HUDEP-2 (cell line): ENCODE measurements around the gene TRIM74.
"Not testable (repeated sequence)": the region's sequence is repeated elsewhere in the genome, so short reads cannot be mapped to it uniquely, and the experiment has no call there.

Experiments used
- DNase-seq, 76 experiments: peaks; one replicate each; lab custom pipeline; 2025; ENCODE audit not compliant: unreplicated experiment in 76 of 76; lab: John Stamatoyannopoulos, UW

Gene TRIM74

DNA sequence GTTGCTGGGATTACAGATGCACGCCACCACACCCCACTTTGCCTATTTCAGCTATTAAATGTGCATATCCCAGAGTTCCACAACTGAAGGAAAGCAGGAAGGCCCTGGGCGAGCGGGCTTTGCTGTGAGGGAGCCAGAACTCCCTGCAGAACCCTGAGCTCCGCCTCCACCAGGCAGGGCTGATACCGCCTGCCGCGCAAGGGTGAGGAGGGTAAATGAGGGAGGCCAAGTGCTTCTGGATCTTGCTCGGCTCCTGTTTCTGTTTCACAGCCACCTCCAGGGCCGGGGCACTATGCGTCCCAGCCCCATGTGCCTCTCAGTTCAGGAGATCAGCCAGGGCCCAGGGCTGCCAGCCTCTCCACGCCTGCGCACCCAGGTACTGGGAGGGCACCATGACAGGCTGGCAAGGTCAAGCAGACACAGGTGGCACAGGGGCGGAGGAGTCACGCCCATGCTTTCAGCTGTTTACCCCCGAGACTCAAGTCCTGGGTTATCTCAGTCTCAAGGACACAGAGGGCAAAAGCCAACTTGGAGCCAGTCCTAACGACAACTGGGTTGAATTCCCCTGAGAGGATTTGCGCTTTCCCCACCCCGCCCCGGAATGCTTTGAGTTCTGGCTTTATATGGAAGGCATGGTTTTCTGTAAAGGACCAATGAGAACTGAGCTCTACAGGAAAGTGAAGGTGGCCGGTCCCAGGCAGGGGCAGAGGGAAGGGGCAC, 8.5 kb downstream of the TRIM74 start:
- not testable (repeated sequence) for DNase-seq

DNA sequence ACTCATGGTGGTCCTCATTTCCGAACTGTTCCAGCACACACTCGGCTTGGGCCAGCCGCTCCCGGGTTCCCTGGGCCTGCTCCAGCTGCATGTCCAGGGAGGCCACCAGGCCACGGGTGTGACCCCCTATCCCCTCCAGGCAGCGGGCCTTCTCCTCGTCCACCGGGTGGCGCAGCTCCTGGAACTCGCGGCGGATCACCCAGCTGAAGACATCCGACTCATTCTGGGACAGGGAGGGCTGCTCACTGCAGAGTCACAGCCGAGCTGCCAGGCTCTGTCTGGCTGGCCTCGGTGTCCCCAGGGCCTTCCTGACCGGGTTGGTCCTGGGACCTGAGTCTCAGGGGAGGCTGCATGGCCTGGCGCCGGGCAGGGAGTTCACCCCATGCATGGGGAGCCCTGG, 9.2 kb downstream of the TRIM74 start:
- not testable (repeated sequence) for DNase-seq

DNA sequence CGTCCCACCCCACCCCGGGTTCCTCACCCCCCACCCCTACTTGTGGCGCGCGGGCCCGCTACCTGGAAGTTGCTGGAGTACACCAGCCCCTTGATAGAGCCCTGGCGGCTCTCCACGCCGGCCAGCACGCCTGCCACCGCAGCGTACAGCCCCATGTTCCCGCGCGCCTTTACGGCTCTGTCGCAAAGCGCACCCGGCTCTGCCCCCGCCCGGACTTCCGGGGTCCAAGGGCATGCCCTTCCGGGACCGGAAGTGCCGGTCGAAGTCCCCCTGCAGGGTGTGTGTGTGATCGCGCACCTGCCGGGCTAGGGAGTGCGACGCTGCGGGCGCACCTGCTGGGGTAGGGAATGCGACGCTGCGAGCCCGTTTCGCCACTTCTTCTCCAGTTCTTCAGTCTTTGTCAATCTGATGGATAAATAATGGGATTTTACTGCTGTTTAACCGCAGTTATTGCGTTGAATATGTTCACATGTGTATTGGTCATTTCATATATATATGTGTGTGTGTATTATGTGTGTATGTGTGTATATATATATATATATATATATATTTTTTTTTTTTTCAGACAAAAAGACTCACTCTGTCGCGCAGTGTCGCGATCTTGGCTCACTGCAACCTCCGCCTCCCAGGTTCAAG, 14.6 kb downstream of the TRIM74 start:
- DNase-seq: not testable (repeated sequence)

DNA sequence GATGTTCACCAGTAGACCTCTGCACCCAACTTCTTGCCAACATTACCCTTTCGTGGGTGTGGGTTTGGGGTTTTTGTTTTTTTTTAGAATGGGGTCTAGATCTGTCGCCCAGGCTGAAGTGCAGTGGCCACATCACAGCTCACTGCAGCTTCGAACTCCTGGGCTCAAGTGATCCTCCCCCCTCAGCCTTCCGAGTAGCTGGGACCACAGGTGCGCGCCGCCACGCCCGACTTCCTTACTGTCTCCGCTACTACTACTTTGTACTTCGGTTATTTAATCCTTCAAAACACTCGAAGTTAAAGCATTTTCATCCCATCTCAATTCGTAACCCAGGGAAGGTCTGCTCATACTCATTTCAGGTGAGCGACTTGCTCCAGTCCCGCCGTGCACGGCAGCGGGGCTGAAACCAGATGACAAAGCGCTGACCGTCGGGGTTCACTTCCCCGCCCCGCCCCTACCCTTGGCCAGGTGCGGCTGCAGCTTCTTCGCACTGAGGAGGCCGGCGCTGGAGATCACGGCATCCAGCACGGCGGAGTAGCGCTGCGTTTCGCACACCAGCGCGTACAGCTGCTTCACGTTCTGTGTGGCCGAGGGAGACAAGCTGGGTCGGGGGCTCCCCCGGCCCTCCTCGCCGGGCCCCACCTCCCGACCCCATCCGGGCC, 15.2 kb downstream of the TRIM74 start:
- not testable (repeated sequence) for DNase-seq

DNA sequence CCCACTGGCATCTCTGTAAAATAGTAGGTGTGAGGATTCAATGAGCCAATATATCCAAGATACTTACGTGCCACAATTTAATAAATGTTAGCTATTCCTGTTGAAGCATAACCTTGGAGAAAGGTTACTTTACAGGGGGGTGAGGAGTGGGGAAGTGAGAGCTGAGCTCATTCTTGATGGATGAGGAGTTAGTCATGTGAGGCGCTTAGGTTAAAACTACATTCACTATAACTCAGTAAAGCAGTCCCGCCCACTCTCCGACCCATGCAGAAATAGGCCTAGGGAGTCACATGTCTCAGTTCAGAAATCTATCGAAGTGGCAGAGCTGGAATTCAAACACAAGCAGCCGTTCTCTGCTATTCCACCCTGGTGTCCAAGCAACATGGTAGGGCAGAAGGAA, 18.8 kb downstream of the TRIM74 start:
- DNase-seq: not testable (repeated sequence)

DNA sequence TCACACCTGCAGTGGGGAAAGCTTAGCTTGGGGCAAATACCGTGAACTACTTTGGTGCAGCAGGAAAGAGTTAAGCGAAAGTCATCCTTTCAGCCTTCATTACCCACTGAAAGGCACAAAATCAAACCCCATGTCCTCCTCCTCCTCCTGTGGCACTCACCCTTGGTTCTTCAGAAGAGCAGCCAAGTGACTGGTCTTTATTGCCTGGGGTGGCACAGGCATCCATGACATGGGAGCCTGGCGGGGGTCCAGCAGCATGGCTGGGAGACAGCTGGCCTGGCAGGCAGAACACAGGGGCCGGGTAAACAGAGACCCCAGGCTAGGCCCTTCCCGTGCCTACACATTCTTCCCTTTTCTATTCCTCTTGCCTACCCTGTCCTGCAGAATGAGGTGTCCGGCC, 19.6 kb downstream of the TRIM74 start:
- not testable (repeated sequence) for DNase-seq

DNA sequence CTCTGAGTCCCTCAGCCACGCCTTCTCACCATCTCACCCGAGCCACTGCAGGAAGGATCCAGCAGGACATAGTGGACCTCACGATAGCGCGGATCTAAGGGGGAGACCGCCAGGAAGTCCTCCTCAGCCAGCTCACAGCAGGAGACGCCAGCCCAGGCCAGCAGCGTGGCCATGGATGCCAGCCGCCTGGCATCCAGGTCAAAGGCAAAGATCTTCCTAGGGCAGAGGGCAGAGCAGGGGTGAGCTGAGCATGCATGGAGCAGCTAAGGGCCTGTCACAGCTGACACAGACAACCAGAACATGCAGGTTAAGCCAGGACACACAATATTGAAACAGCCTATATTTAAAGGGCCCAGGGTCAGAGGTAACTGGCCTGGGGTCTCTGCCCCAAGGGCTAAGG, 20.0 kb downstream of the TRIM74 start:
- not testable (repeated sequence) for DNase-seq

DNA sequence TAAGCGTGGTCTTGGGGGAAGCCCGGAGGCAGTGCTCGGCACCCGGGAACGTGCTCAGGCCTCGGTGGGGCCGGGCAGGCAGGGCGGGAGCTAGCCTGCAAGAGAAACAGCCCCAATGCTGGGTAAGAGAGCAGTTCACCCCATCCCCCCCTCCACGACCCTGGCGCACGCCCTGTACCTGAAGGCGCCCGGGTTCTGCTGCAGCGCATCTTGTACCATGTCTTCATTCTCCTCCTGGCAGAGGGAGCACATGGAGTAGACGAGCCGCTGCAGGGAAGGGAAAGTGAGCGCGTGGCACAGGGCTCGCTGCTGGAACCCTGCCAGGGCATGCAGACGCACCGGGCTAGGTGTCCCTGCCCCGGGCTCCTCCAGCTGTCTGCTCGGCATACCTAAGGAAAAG, 20.6 kb downstream of the TRIM74 start:
- DNase-seq: not testable (repeated sequence)

DNA sequence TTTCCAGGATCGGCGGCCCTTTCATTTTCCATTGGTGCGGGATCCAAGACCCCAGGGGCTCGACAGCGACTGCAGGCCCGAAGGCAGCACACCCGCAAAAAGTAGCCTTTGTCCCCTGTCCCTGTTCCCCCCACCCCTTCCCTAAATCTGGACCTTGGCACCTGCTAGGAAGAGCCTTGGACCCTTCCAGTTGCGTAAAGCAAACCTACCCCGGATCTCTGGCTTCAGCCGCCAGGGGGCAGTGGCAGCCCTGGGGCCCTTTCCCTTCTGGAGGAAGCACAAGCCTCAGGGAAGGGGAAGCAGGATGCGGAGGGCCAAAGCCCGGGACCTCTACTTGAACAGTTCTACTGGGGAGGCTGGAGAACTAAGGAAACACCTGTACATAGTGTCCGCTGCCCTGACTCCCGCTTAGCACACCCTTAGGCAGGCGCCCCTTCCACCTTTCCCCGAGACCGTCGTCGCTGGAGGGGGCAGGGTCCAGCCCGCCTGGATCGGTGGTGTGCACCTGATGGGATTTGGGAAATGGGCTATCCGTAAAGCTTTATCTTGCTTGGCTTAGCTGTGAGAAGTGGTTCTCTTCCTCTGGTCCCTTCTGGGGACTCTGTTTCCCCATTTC, 23.0 kb downstream of the TRIM74 start:
- DNase-seq: peak in 1 of 76 experiments; percentile 2

DNA sequence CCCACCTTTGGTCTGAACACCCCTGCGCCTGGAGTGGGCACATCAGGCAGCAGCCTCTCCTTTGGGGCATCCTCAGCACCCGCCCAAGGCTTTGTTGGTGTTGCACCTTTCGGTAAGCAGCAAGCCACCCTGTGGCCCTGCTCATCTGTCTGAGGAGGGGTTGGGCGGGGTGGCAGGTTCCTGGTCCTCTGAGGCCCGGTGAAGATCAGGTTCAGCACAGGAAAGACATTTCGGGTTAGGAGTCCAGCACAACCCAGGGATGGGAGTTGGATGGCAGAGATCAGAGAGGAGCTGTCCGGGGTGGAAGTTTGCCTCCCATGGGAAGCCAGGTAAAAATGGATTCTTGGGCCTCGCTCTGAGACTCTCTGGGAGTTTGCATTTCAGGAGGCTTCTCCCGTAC, 23.7 kb downstream of the TRIM74 start:
- DNase-seq: not testable (repeated sequence)

DNA sequence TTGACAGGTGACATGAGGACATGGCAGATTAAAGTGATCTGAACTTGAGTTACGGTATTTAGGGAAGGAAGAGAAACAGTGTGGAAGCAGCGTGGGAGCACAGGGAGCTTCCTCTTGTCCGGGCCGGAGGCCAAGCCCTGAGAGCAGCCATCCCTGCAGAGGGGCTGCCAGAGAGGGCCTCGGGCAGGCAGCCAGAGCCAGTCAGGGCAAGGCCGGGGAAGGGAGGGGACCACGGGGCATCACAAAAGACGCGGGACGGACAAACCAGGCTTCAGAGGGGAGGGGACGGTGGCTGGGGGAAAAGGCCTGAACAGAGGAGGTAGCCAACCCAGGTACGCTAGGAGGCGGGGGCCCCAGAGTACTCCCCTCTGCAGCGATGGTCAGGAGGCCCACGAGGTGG, 24.3 kb downstream of the TRIM74 start:
- DNase-seq: not testable (repeated sequence)

DNA sequence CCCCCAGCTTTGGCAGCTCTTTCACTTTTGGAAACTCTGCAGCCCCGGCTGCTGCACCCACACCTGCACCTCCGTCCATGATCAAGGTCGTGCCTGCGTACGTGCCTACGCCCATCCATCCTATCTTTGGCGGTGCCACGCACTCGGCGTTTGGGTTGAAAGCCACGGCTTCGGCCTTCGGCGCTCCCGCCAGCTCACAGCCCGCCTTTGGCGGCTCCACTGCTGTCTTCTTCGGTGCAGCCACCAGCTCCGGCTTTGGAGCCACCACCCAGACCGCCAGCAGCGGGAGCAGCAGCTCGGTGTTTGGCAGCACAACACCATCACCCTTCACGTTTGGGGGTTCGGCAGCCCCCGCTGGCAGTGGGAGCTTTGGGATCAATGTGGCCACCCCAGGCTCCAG, 26.3 kb downstream of the TRIM74 start:
- not testable (repeated sequence) for DNase-seq

DNA sequence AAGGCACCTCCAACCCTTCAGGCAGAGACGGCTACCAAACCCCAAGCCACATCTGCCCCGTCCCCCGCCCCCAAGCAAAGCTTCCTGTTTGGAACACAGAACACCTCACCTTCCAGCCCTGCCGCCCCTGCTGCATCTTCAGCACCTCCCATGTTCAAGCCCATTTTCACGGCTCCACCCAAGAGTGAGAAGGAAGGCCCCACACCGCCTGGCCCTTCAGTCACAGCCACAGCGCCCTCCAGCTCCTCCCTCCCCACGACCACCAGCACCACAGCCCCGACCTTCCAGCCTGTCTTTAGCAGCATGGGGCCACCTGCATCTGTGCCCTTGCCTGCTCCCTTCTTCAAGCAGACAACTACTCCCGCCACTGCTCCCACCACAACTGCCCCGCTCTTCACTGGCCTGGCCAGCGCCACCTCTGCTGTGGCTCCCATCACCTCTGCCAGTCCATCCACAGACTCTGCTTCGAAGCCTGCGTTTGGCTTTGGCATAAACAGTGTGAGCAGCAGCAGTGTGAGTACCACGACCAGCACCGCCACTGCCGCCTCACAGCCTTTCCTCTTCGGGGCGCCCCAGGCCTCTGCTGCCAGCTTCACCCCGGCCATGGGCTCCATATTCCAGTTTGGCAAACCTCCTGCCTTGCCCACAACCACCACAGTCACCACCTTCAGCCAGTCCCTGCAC, 27.1 kb downstream of the TRIM74 start:
- DNase-seq: not testable (repeated sequence)

DNA sequence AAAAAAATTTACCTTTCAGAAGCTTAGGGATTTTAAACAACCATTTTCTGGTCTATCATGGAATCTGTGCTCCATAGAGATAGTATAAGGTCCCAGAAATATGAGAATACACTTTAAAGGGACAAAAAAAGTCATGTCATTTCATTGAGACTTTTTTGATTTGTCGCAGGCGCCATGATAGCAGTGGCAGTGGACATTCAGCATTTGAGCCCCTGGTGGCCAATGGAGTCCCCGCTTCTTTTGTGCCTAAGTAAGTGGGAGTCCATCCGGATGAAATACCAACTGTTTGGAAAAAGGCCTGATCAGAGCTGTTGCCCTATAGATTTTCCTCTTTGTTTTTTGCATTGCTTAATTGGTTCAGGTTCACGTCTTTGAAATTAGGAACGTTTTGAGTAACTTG, 41.0 kb downstream of the TRIM74 start:
- DNase-seq: not testable (repeated sequence)

DNA sequence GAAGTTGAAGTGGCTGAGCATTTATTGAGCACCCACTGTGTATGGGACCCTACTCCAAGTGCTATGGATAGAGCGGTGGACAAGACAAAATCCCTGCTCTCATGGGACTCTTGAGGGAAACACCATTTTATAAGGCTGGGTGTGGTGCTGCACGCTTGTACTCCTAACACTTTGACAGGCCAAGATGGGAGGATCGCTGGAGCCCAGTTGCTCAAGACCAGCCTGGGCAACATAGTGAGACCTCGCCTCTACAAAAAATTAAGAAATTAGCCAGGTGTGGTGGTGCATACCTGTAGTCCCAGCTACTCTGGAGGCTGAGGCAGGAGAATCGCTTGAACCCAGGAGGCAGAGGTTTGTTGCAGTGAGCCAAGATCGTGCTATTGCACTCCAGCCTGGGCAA, 41.5 kb downstream of the TRIM74 start:
- not testable (repeated sequence) for DNase-seq

DNA sequence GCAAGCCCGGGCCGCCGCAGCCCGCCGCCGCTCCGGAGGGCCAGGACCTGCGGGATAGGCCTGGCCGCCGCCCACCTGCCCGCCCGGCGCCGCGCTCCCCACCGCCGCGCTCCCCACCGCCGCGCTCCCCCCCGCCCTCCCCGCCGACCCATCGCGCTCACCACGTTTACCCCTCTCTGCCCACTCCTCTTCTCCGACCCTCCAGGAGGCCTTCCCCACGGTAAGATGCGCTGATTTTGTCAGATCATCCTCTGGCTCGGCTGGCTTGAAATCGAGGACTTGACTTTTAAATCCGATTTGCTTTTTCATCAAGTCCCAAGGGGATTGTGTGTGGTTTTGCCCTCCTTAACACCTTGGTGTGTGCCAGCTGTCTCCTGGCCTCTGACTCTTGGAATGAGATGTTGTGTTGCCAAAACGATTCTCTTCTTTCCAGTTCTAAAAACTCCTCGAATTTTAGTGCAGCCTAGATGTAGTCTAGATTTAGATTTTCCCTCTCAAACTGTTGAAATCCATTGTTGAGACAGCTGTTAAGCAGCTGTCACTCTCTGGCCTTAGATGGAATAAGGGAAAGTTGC, 43.6 kb downstream of the TRIM74 start:
- no peak for DNase-seq

DNA sequence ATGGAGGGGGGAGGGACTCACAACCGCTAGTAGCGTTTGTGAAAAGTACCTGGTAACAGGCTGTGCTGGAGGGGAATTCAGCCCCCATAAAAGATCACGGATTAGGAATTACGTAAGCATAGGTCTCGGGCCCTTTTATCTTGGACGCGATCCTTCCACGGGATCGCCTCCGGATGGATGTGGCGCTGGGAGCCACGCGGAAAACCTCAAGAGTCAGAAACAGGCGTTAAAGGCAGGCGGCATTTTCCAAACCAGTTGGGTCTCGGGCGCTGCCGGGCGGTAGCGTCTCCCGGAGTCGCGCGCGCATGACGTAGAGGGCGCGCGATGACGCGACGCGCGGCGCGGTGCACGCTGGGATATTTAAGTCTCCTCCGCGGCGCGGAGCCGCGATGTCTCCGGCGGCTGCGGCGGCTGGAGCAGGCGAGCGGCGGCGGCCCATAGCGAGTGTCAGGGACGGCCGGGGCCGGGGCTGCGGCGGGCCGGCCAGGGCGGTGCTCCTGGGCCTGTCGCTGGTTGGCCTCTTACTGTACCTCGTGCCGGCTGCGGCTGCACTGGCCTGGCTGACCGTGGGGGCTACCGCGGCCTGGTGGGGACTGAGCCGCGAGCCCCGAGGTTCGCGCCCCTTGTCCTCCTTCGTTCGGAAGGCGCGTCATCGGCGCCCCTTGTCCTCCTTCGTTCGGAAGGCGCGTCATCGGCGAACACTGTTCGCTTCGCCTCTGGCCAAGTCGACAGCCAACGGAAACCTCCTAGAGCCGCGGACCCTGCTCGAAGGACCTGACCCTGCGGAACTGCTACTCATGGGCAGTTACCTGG, 44.3 kb downstream of the TRIM74 start, which contains the start of gene POM121:
TSS of gene POM121 (plus strand) at position 363 of the 813 bp plus-strand sequence. CDS start at position 390, 27 bp downstream.
- peak in 72 of 76 experiments; percentile 11 to 80 (median 58) for DNase-seq

DNA sequence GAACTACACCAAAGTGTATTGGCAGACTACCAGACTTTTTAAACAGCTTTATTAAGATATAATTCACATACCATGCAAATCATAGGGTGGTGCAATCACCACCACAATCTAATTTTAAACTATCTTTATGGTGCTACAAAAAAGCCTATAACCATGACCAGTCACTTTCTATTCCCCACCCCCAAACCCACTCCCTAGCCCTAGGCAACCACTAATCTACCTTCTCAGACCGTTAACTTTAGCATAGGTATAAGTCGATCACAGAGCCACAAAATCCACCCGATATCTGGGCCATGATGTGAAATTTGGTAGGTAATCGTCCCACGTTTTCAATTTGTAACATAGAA, 44.9 kb downstream of the TRIM74 start:
- DNase-seq: no peak

DNA sequence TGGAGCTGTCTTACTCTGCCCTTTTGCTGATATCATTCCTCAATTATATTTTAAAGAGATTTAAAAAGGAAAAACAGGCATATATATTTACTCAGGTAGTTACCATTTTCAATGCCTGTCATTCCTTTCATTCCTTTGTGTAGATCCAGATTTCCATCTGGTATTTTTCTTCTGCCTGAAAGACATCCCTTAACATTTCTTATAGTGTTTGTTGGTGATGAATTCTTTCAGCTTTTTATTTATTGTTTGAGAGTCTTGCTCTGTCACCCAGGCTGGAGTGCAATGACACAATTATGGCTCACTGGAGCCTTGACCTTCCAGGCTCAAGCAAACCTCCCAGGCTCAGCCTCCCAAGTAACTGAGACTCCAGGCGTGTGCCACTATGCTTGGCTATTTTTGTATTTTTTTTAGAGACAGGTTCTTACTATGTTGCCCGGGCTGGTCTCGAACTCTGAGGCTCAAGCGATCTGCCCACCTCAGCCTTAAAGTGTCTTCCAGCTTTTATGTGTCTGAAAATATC, 50.0 kb downstream of the TRIM74 start:
- DNase-seq: no peak
